ENCODE results near the gene NDUFA11. TPM values are rescaled to one million over a fixed set of nuclear protein-coding genes. Genes with fewer than 3 reads are reported as not detected.
"Not testable (repeated sequence)": the region's sequence is repeated elsewhere in the genome, so short reads cannot be mapped to it uniquely, and the experiment has no call there.

The NDUFA11 gene
- total and polyA plus RNA-seq, 9 of the 15 experiments (the other 6 are each of a cell fraction or from before 2014, with no cell fraction given) = 63.3 to 486 (median 274) TPM

DNA sequence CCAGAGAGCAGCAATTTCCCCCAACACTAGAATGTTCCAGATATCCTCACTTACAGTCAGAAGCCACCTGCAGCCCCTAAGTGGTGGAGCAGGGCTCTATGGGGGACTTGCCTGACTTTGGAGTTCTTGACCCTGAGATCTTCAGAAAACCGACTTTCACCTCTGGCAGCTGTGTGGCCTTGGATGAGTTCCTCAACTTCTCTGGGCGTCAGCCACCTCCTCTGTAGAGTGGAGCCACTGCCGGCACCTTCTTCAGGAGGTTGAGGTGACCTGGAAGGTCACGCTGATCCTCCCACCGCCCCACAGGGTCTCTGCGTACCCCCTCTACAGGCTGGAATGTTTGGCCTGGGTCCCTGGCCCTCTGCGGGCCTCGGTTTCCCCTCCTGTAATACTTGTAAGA is 26.2 kb downstream of the NDUFA11 start:
- no peaks in the 10 kb centered on the region for H3K9me1 ChIP-seq (ENCODE audit: control insufficient read depth, insufficient read depth, low read length)
- no peaks in the 10 kb centered on the region for H3K36me3 ChIP-seq (ENCODE audit: control insufficient read depth, insufficient read depth, low read length)
- peak; percentile 51 for TF ChIP-seq ZFP36 (IDR thresholded peaks at IDR 0.05; ENCODE audit: low read depth, low read length, partially characterized antibody)
- TF ChIP-seq ZNF707 (CRISPR knock-in tag; conservative IDR thresholded peaks at IDR 0.05) = no peak
- H3K27ac ChIP-seq (ENCODE audit: extremely low read depth, low read depth, low read length) = no peak overlapping the region
- no peak overlapping the region for H3K4me3 ChIP-seq
- no peak overlapping the region for H3K9ac ChIP-seq (ENCODE audit: insufficient read depth in 1 of 2, low read depth in 2 of 2, low read length in 2 of 2)
- ATAC-seq (no peak), FAIRE-seq (no peak), DNase-seq (ENCODE audit: extremely low read depth in 1 of 4, low spot score in 3 of 4) (no peak)
- ChIA-PET CTCF (ENCODE audit: low intra/inter-chr PET ratio) (no interaction called here), POLR2A (no interaction called here)
- peaks cover 12 to 39% of the 10 kb centered on the region in 2 experiments; a peak in 3 of 5 replicates for H3K27me3 ChIP-seq (ENCODE audit: control insufficient read depth in 2 of 2, insufficient read depth in 2 of 2, low read length in 2 of 2)
- intact Hi-C loops (cut with micrococcal nuclease) (no loop called here), in situ Hi-C loops (cut with MboI) (no loop called here)
- no peaks in the 10 kb centered on the region for H3K9me3 ChIP-seq (replicated peaks; ENCODE audit: control insufficient read depth, insufficient read depth, low read depth, low read length)
- H3K4me2 ChIP-seq (ENCODE audit: insufficient read depth, low read length) = no peak overlapping the region
- H3K4me1 ChIP-seq (replicated peaks in 1 of 2; ENCODE audit: control insufficient read depth in 2 of 2, insufficient read depth in 2 of 2, low read length in 2 of 2) = peaks cover 0 to 11% of the 10 kb centered on the region in 2 experiments; a peak in 2 of 5 replicates
- no peak overlapping the region for H2AFZ ChIP-seq (ENCODE audit: low read depth, low read length)
- BruUV-seq (replicated peaks) = no TSS peak
- WGBS (ENCODE audit: insufficient coverage, low coverage, missing lambda C conversion rate) = 9% methylated on average over 8 of the region's 8 CpGs
- no peaks in the 10 kb centered on the region for H3K79me2 ChIP-seq (ENCODE audit: control insufficient read depth, insufficient read depth, low read length)
- no peaks in the 10 kb centered on the region for H4K20me1 ChIP-seq (replicated peaks; ENCODE audit: control insufficient read depth, insufficient read depth, low read length)

DNA sequence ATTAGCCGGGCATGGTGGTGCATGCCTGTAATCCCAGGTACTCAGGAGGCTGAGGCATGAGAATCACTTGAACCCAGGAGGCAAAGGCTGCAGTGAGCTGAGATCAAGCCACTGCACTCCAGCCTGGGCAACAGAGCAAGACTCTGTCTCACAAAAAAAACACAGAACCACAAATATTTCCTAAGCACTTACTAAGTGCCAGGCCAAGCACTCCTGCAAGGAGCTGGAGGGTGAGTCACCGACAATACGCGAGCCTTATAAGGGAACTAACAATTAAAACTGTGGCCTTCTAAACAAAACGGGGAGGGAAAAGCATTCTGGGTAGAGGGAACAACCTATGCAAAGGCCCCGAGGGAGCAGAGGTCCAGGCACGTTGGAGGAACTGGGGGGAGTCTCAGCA is 29.1 kb downstream of the NDUFA11 start:
- H3K4me2 ChIP-seq (ENCODE audit: insufficient read depth, low read length); DNase-seq (ENCODE audit: extremely low read depth in 1 of 4, low spot score in 3 of 4); CTCF ChIA-PET (ENCODE audit: low intra/inter-chr PET ratio); H3K27ac ChIP-seq (ENCODE audit: extremely low read depth, low read depth, low read length); H3K36me3 ChIP-seq (ENCODE audit: control insufficient read depth, insufficient read depth, low read length); intact Hi-C loops (cut with micrococcal nuclease); H4K20me1 ChIP-seq (replicated peaks; ENCODE audit: control insufficient read depth, insufficient read depth, low read length); H3K9me1 ChIP-seq (ENCODE audit: control insufficient read depth, insufficient read depth, low read length); H3K9ac ChIP-seq (ENCODE audit: insufficient read depth in 1 of 2, low read depth in 2 of 2, low read length in 2 of 2); H3K79me2 ChIP-seq (ENCODE audit: control insufficient read depth, insufficient read depth, low read length); H2AFZ ChIP-seq (ENCODE audit: low read depth, low read length); H3K9me3 ChIP-seq (replicated peaks; ENCODE audit: control insufficient read depth, insufficient read depth, low read depth, low read length); BruUV-seq (replicated peaks); FAIRE-seq; H3K4me3 ChIP-seq; in situ Hi-C loops (cut with MboI); ATAC-seq; H3K4me1 ChIP-seq (replicated peaks in 1 of 2; ENCODE audit: control insufficient read depth in 2 of 2, insufficient read depth in 2 of 2, low read length in 2 of 2): not testable (repeated sequence)
- WGBS (ENCODE audit: insufficient coverage, low coverage, missing lambda C conversion rate) = 48% methylated on average over 6 of the region's 7 CpGs
- peak; percentile 47 for TF ChIP-seq FOSL1 (tag; conservative IDR thresholded peaks at IDR 0.05)
- TF ChIP-seq, protein P1, sequence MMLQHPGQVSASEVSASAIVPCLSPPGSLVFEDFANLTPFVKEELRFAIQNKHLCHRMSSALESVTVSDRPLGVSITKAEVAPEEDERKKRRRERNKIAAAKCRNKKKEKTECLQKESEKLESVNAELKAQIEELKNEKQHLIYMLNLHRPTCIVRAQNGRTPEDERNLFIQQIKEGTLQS (IDR thresholded peaks at IDR 0.05) = peak; percentile 41; the same call in 1 of the 2 replicates
- TF ChIP-seq, protein P1 (CRISPR knock-in tag; conservative IDR thresholded peaks at IDR 0.05) = not testable (repeated sequence)
- peak; percentile 77 for TF ChIP-seq ZNF121 (CRISPR knock-in tag; conservative IDR thresholded peaks at IDR 0.05)
- H3K27me3 ChIP-seq (ENCODE audit: control insufficient read depth in 2 of 2, insufficient read depth in 2 of 2, low read length in 2 of 2) = peaks cover 7 to 26% of the 10 kb centered on the region in 2 experiments; a peak in 3 of 5 replicates
- POLR2A ChIA-PET = interaction anchor here (0.5 kb wide), 1 partner anchor 16 kb away, joined by 3 read pairs; no protein-coding TSS in a partner anchor

Data from K562 (cell line).